ENCODE data around the gene PCDHB1. TPM values are rescaled to one million over a fixed set of nuclear protein-coding genes. Genes with fewer than 3 reads are reported as not detected.

PCDHB1 gene, protein sequence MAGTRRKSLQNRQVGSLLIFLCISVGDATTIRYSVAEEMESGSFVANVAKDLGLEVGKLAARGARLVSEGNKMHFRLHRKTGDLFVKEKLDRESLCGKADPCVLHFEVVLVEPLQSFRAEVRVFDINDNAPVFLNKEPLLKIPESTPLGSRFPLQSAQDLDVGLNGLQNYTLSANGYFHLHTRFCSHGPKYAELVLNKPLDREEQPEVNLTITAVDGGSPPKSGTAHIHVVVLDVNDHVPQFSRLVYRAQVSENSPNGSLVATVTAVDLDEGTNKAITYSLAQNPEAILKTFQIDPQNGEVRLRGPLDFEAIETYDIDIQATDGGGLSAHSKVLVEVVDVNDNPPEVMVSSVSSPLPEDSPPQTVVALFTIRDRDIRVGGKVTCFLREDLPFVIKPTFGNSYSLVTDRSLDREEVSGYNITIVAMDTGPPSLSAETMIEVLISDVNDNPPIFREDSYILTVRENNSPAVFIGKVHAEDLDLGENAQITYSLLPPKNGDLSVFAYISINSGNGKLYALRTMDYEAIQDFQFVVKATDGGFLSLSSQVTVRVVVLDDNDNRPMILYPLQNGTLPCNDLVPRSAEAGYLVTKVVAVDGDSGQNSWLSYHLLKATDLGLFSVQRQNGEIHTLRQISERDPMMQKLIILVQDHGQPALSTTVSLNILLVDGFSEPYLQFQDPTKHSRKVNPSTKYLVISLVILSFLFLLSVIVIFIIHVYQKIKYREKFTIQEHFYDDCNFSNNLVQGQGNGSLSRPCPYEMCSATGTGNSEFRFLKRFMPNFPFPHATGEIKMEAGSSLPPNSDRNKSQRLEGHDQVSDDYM
- total RNA-seq, result not detected

DNA sequence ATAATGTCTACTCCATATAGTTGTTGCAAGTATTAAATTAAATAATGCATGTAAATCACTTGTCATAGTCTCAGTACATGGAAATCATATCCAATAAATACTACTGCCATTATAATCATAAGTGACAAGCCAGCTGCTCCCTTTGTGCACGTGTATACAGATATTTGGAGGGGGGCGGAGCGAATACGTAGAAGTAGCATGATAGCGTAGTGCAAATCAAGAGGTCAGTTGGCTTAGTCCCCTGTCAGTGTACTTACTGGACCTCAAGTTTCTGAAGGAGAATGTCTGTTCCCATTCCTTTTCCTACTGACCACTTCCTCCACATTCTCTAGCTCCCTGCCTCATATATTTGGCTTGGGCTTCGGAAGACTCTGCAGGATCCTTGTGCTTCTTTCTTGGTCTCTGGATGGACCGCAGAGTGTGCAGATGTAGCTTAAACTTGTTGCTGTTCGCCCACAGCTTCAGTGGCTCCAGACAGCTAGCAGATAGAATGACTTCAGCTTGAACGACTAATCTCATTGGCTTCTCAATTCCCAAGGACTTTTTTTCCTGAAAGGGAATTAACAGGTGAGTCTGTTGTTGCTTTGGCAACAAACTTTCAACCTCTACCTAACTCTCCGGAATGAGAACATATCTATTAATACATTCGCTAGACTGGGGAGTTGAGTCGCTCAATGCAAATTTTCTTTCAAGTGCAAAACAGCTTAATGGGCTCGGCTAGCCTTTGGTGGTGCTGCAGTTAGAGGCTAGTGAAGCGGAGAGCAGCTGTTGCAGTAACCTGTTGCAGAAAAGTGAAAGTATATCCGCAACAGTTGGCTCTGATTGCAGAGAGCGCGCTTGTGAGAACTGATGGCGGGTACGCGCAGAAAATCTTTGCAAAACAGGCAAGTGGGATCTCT lies at the start of gene PCDHB1:
TSS of gene PCDHB1 (plus strand) at position 753 of the 899 bp plus-strand sequence. CDS start at position 850, 97 bp downstream.
- DNase-seq (ENCODE audit: extremely low spot score), result no peak
- Histone ChIP-seq H3K27ac (replicated peaks in 1 of 4) (no peak within 1 kb of the TSS), H3K9me3 (no peaks in the 10 kb centered on the region), H3K27me3 (peaks cover 0 to 50% (median 3%) of the 10 kb centered on the region in 4 donors), H3K4me1 (peaks cover 0 to 17% (median 15%) of the 10 kb centered on the region in 4 donors), H3K4me3 (peak within 1 kb of the TSS; percentile 53 to 68 (median 58)), H3K36me3 (no peaks in the 10 kb centered on the region)
- TF ChIP-seq POLR2AphosphoS5 (IDR thresholded peaks at IDR 0.05), result no peak
- TF ChIP-seq, protein P1, sequence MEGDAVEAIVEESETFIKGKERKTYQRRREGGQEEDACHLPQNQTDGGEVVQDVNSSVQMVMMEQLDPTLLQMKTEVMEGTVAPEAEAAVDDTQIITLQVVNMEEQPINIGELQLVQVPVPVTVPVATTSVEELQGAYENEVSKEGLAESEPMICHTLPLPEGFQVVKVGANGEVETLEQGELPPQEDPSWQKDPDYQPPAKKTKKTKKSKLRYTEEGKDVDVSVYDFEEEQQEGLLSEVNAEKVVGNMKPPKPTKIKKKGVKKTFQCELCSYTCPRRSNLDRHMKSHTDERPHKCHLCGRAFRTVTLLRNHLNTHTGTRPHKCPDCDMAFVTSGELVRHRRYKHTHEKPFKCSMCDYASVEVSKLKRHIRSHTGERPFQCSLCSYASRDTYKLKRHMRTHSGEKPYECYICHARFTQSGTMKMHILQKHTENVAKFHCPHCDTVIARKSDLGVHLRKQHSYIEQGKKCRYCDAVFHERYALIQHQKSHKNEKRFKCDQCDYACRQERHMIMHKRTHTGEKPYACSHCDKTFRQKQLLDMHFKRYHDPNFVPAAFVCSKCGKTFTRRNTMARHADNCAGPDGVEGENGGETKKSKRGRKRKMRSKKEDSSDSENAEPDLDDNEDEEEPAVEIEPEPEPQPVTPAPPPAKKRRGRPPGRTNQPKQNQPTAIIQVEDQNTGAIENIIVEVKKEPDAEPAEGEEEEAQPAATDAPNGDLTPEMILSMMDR (IDR thresholded peaks at IDR 0.05), result no peak
- no peak for TF ChIP-seq EP300 (IDR thresholded peaks at IDR 0.05)
- TF ChIP-seq POLR2A (IDR thresholded peaks at IDR 0.05; ENCODE audit: low read depth), result no peak
- intact Hi-C loops (cut with DNase I), result no loop called here
- WGBS, result 20% methylated on average over 20 of the region's 20 CpGs

DNA sequence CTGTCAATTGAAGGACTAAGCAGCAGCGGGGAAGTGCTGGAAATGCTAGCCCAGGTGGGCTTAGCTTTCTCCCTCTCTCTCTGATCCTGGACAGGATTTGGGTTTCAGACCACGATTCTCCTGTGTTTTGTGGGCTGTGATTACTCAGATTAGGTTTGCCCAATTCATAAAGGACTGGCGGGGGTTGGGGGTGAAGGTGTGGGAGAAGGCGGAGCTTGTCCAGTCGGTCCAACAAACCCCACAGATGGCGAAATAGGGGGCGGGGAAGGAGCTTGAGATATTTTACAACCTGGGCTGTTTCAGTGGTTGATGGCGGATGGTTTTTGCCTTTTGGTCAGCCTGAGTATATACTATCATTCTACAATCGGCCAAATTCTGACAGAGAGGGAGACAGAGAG lies 49.7 kb upstream of the PCDHB1 start:
- H3K27ac ChIP-seq (replicated peaks in 1 of 4), result no peak overlapping the region
- peaks cover 9 to 17% (median 15%) of the 10 kb centered on the region in 4 donors for H3K4me1 ChIP-seq
- no peaks in the 10 kb centered on the region for H3K9me3 ChIP-seq
- DNase-seq (ENCODE audit: extremely low spot score), result no peak
- no peaks in the 10 kb centered on the region for H3K36me3 ChIP-seq
- 8% methylated on average over 9 of the region's 9 CpGs for WGBS
- H3K4me3 ChIP-seq, result peak overlapping the region; percentile 35 to 50 (median 41)
- no peak for TF ChIP-seq POLR2A (IDR thresholded peaks at IDR 0.05; ENCODE audit: low read depth)
- TF ChIP-seq EP300 (IDR thresholded peaks at IDR 0.05), result no peak
- TF ChIP-seq, protein P1 (IDR thresholded peaks at IDR 0.05), result no peak
- no peaks in the 10 kb centered on the region for H3K27me3 ChIP-seq
- intact Hi-C loops (cut with DNase I), result no loop called here

DNA sequence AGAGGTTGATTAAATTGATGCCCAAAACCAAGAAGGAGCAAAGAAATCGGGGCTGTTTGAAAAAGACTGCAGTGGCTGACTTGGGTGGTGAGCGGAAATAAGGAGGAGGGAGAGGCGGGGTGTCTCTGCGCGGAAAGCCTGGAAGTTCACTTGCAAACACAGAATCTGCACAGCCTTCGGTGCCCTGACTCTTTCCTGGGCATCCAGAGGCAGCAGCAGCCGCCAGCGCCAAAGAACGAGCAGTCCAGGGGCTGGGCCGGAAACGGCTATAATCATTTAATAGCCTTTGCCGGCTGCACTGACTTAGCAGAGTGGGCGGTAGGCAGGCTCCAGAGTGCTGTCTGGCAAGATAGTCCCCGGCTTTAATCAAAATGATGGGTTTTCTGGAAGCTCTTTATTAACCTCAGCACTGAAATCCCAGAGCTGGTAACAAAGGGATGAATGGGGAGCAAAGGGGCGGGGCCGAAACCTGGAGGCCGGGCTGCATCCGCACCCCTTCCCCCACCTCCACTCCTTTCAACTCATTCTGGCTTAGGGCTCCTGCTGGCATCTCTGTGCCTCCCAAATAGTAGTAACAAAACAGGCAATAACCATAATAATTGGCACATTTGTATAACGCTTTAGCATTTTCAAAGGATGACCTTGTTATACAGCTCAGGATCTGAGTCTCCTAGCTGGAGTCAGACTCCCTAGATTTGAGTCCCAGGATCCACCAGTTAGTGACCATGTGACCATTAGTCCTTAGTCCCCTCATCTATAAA lies 49.1 kb upstream of the PCDHB1 start:
- no peak for TF ChIP-seq POLR2A (IDR thresholded peaks at IDR 0.05; ENCODE audit: low read depth)
- no peak for TF ChIP-seq POLR2AphosphoS5 (IDR thresholded peaks at IDR 0.05)
- TF ChIP-seq, protein P1 (IDR thresholded peaks at IDR 0.05), result no peak
- TF ChIP-seq EP300 (IDR thresholded peaks at IDR 0.05), result no peak
- Histone ChIP-seq H3K4me3 (peak overlapping the region; percentile 35 to 50 (median 41)), H3K9me3 (no peaks in the 10 kb centered on the region), H3K36me3 (no peaks in the 10 kb centered on the region), H3K27me3 (no peaks in the 10 kb centered on the region), H3K27ac (replicated peaks in 1 of 4) (peak overlapping the region in 1 of 4 donors; percentile 20), H3K4me1 (peaks cover 9 to 17% (median 15%) of the 10 kb centered on the region in 4 donors)
- intact Hi-C loops (cut with DNase I), result no loop called here
- WGBS, result 3% methylated on average over 19 of the region's 19 CpGs
- no peak for DNase-seq (ENCODE audit: extremely low spot score)

DNA sequence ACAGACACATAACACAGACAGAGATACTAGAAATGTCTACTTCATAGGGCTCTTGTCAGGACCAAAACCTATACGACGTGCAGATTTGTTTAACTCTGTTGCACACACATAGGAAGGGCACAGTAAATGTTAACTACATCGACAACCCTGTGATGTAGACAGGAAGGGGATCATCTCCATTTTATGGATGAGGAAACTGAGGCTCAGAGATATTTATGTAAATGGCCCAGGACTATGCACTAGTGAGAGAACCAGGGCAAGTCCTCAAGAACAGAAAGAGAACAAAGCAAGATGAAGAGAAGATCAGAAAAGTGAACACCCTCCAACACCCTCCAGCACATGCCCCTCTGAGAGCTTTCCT lies 48.6 kb upstream of the PCDHB1 start:
- H3K4me3 ChIP-seq, result peak overlapping the region in 1 of 4 donors; percentile 42
- TF ChIP-seq EP300 (IDR thresholded peaks at IDR 0.05) (no peak), POLR2A (IDR thresholded peaks at IDR 0.05; ENCODE audit: low read depth) (no peak), POLR2AphosphoS5 (IDR thresholded peaks at IDR 0.05) (no peak)
- TF ChIP-seq, protein P1 (IDR thresholded peaks at IDR 0.05), result no peak
- H3K27me3 ChIP-seq, result no peaks in the 10 kb centered on the region
- no peaks in the 10 kb centered on the region for H3K36me3 ChIP-seq
- DNase-seq (ENCODE audit: extremely low spot score), result no peak
- no peaks in the 10 kb centered on the region for H3K9me3 ChIP-seq
- intact Hi-C loops (cut with DNase I), result no loop called here
- H3K27ac ChIP-seq (replicated peaks in 1 of 4), result no peak overlapping the region
- WGBS, result 59% methylated on average over 3 of the region's 3 CpGs
- peaks cover 9 to 17% (median 15%) of the 10 kb centered on the region in 4 donors for H3K4me1 ChIP-seq
